ENCODE data around the gene HLA-F. TPM values are rescaled to one million over a fixed set of nuclear protein-coding genes. Genes with fewer than 3 reads are reported as not detected.

The HLA-F gene
- 16.2 and 18.7 TPM in 2 replicates for total RNA-seq (2014; rRNA removed; shearing (Covaris generic))

DNA sequence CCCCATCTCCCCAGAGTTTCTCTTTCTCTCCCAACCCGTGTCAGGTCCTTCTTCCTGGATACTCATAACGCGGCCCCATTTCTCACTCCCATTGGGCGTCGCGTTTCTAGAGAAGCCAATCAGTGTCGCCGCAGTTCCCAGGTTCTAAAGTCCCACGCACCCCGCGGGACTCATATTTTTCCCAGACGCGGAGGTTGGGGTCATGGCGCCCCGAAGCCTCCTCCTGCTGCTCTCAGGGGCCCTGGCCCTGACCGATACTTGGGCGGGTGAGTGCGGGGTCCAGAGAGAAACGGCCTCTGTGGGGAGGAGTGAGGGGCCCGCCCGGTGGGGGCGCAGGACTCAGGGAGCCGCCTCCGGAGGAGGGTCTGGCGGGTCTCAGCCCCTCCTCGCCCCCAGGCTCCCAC lies at the start of gene HLA-F:
Gene HLA-F, plus strand, starts transcription at position 173 of the 404 bp plus-strand sequence. Its CDS starts 30 bp downstream, at position 203.

DNA sequence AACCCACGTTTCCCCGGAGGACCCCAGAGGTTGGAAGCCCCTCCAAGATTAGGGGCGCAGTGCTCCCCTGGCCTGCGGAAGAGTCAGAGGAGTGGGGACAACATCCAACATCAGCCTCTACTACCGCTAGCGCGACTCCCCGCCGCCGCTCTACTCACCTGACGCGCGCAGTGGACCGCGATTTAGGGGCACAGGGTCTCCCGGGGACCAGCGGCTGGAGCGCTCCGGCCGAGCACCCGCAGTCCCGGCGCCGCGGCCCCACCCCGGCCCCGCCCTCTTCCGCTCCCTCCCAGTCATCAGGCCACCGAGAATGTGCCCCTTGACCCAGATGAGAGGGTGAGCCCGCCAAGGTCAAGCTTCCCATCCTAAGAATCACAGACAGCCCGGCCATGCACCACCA lies 42.3 kb upstream of the HLA-F start, which contains the start of gene ZFP57:
Gene ZFP57, minus strand, starts transcription at position 249 of the 400 bp plus-strand sequence. CDS start 4,149 bp downstream, outside the sequence.

Small RNA genes lying within 50 kb of the gene (small RNA-seq; reads per million reads assigned to genes)
- gene AL645939.2, result not detected
- not detected for gene AL645939.3
- not detected for gene AL645939.4
- gene RF00019, result not detected

Other genes starting within 250 kb of the HLA-F start
- gene MAS1L, start 235.5 kb upstream of the HLA-F start, total RNA-seq (2014; rRNA removed; shearing (Covaris generic)), result not detected in 2 replicates
- gene UBD, start 163.7 kb upstream of the HLA-F start, total RNA-seq (2014; rRNA removed; shearing (Covaris generic)), result 0.40 and 1.4 TPM in 2 replicates
- gene OR2H2, start 138.3 kb upstream of the HLA-F start, total RNA-seq (2014; rRNA removed; shearing (Covaris generic)), result not detected in 2 replicates
- 13.4 and 17.6 TPM in 2 replicates for gene GABBR1, start 90.3 kb upstream of the HLA-F start, total RNA-seq (2014; rRNA removed; shearing (Covaris generic))
- gene MOG, start 66.3 kb upstream of the HLA-F start, total RNA-seq (2014; rRNA removed; shearing (Covaris generic)), result 0.16 TPM in 1 of 2 replicates, not detected in the other
- gene ZFP57, start 42.3 kb upstream of the HLA-F start, total RNA-seq (2014; rRNA removed; shearing (Covaris generic)), result not detected in 2 replicates
- gene HLA-G, start 104.4 kb downstream of the HLA-F start, total RNA-seq (2014; rRNA removed; shearing (Covaris generic)), result not detected in 2 replicates
- 267 and 308 TPM in 2 replicates for gene HLA-A, start 219.1 kb downstream of the HLA-F start, total RNA-seq (2014; rRNA removed; shearing (Covaris generic))

Measured in A375 (cell line).